ENCODE measurements around the gene MBD3L4. TPM values are rescaled to one million over a fixed set of nuclear protein-coding genes. Genes with fewer than 3 reads are reported as not detected.

Gene MBD3L4
- total and polyA plus RNA-seq, 2 donors (not counting 3 experiments of a cell fraction or from before 2014, with no cell fraction given) = not detected

GRCh38 chr19:7074705-7075282, 34.8 kb upstream of the MBD3L4 start:
- H3K27me3 ChIP-seq (ENCODE audit: control insufficient read depth in 2 of 2, insufficient read depth in 2 of 2, low read length in 2 of 2) = no peaks in the 10 kb centered on the region
- H3K79me2 ChIP-seq (ENCODE audit: control insufficient read depth, insufficient read depth, low read length) = peaks cover 10% of the 10 kb centered on the region
- POLR2A ChIA-PET = no interaction called here
- CTCF ChIA-PET = no interaction called here
- FAIRE-seq = no peak
- no TSS peak for BruUV-seq (replicated peaks)
- TF ChIP-seq EZH2 (IDR thresholded peaks at IDR 0.05; ENCODE audit: borderline replicate concordance, low read depth, low read length, severe bottlenecking) (no peak), MAX (IDR thresholded peaks at IDR 0.05; ENCODE audit: insufficient read depth, insufficient read length) (no peak), GATA2 (IDR thresholded peaks at IDR 0.05; ENCODE audit: insufficient read depth, insufficient read length, low read depth, low read length) (no peak), MYC (IDR thresholded peaks at IDR 0.05; ENCODE audit: low read depth, low read length) (no peak), JUN (IDR thresholded peaks at IDR 0.05; ENCODE audit: borderline replicate concordance, insufficient read depth, insufficient read length, low read depth) (no peak), FOS (IDR thresholded peaks at IDR 0.05; ENCODE audit: borderline replicate concordance, insufficient read depth, low read length) (no peak), CTCF (IDR thresholded peaks at IDR 0.05; ENCODE audit: extremely low read depth in 1 of 2, insufficient read depth in 1 of 2, low read depth in 1 of 2, low read length in 2 of 2) (no peak), POLR2A (IDR thresholded peaks at IDR 0.05; ENCODE audit: low read depth, low read length) (no peak), POLR2AphosphoS5 (IDR thresholded peaks at IDR 0.05; ENCODE audit: insufficient read depth, low read depth, low read length) (no peak)
- no peak overlapping the region for H3K4me2 ChIP-seq (ENCODE audit: insufficient read depth, low read length)
- H3K9ac ChIP-seq (replicated peaks; ENCODE audit: extremely low read depth, insufficient read depth, low read length) = no peak overlapping the region
- H3K9me1 ChIP-seq (replicated peaks; ENCODE audit: control insufficient read depth, extremely low read depth, insufficient read depth, low read length) = no peaks in the 10 kb centered on the region
- no peak overlapping the region for H2AFZ ChIP-seq (ENCODE audit: low read depth, low read length)
- peaks cover 7% of the 10 kb centered on the region for H3K4me1 ChIP-seq (ENCODE audit: control insufficient read depth, extremely low read depth, insufficient read depth, low read length)
- dilution Hi-C loops (cut with MboI; ENCODE audit: extremely low pct_ligation_motif_present, low sequenced_read_pairs) (no loop called here), intact Hi-C loops (cut with micrococcal nuclease) (no loop called here)
- H3K36me3 ChIP-seq (ENCODE audit: control insufficient read depth in 2 of 2, extremely low read depth in 1 of 2, insufficient read depth in 2 of 2, low read length in 2 of 2) = peaks cover 26 to 32% of the 10 kb centered on the region in 2 experiments
- no peak overlapping the region for H3K27ac ChIP-seq (ENCODE audit: insufficient read depth, low read depth, low read length)
- peaks cover 13% of the 10 kb centered on the region for H3K9me3 ChIP-seq (replicated peaks; ENCODE audit: control insufficient read depth, insufficient read depth, low read length)
- no peak for DNase-seq (ENCODE audit: low read depth, low spot score)
- H4K20me1 ChIP-seq (replicated peaks; ENCODE audit: control insufficient read depth, extremely low read depth, insufficient read depth, low read length) = no peaks in the 10 kb centered on the region
- no peak overlapping the region for H3K4me3 ChIP-seq (replicated peaks in 1 of 3; ENCODE audit: insufficient read depth in 1 of 3, low read depth in 1 of 3, low read length in 3 of 3)

Measured in endothelial cell of umbilical vein (primary cell).